ENCODE data around the gene MTG2.

Gene MTG2

GRCh38 chr20:62222972-62223371 lies 40.1 kb downstream of the MTG2 start:
- DNase-seq = no peak

GRCh38 chr20:62223571-62223970 lies 40.7 kb downstream of the MTG2 start:
- DNase-seq = no peak

GRCh38 chr20:62224113-62224855 lies 41.5 kb downstream of the MTG2 start:
- DNase-seq = no peak

GRCh38 chr20:62225026-62225425 lies 42.2 kb downstream of the MTG2 start:
- DNase-seq = no peak

- no peak for DNase-seq
These were observed 43.2 kb downstream of the MTG2 start for GRCh38 chr20:62225820-62226635.

GRCh38 chr20:62226707-62227590 lies 44.1 kb downstream of the MTG2 start:
- no peak for DNase-seq

- DNase-seq = no peak
These were observed 44.8 kb downstream of the MTG2 start for GRCh38 chr20:62227591-62227976.

- no peak for DNase-seq
These were observed 45.4 kb downstream of the MTG2 start for GRCh38 chr20:62227977-62228958.

- no peak for DNase-seq
These were observed 46.2 kb downstream of the MTG2 start for GRCh38 chr20:62228982-62229545.

GRCh38 chr20:62229667-62230066 lies 46.8 kb downstream of the MTG2 start:
- no peak for DNase-seq

- DNase-seq = no peak
These were observed 47.4 kb downstream of the MTG2 start for GRCh38 chr20:62230276-62230675.

- DNase-seq = no peak
These were observed 47.9 kb downstream of the MTG2 start for GRCh38 chr20:62230696-62231095.

GRCh38 chr20:62231292-62231691 lies 48.5 kb downstream of the MTG2 start:
- DNase-seq = no peak

- DNase-seq = no peak
These were observed 49.4 kb downstream of the MTG2 start for GRCh38 chr20:62232194-62232593.

- no peak for DNase-seq
These were observed 50.2 kb downstream of the MTG2 start for GRCh38 chr20:62232770-62233645.

- DNase-seq = no peak
These were observed 50.9 kb downstream of the MTG2 start for GRCh38 chr20:62233684-62234083.

- DNase-seq = no peak
These were observed 51.5 kb downstream of the MTG2 start for GRCh38 chr20:62234339-62234738.

GRCh38 chr20:62235001-62235776 lies 52.4 kb downstream of the MTG2 start:
- no peak for DNase-seq

- DNase-seq = no peak
These were observed 52.9 kb downstream of the MTG2 start for GRCh38 chr20:62235777-62236157.

- DNase-seq = no peak
These were observed 53.4 kb downstream of the MTG2 start for GRCh38 chr20:62236200-62236599.
